G401.6 (cell line): ENCODE data around the gene TGFB2.

ENCODE experiments used
- FAIRE-seq: peaks from 2 replicates; lab custom pipeline; 2012; peaks lifted over from hg19 to GRCh38; lab: Jason Lieb, UNC

The TGFB2 gene

DNA sequence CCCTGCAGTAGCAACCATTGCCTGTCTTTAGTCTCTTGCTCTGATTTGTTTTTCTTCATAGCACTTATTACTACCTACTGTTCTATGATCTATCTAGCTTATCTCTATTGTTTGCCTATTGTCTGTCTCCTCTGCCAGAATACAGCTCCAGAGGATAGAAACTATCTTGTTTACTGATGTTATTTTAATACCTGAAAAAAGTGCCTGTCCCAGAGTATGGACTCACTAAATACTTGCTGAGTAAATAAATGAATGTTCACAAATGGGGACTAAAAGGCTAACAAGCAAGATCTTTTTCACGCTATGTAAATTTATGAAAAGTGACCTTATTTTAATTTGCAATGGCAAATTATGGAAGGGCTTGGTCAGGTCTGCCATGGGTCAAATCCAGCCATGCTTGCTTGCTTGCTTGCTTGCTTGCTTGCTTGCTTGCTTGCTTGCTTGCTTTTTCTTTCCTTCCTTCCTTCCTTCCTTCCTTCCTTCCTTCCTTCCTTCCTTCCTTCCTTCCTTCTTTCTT lies 145.3 kb downstream of the TGFB2 start:
- no peak for FAIRE-seq

- no peak for FAIRE-seq
Observed at GRCh38 chr1:218492874-218493273, 147.7 kb downstream of the TGFB2 start.

DNA sequence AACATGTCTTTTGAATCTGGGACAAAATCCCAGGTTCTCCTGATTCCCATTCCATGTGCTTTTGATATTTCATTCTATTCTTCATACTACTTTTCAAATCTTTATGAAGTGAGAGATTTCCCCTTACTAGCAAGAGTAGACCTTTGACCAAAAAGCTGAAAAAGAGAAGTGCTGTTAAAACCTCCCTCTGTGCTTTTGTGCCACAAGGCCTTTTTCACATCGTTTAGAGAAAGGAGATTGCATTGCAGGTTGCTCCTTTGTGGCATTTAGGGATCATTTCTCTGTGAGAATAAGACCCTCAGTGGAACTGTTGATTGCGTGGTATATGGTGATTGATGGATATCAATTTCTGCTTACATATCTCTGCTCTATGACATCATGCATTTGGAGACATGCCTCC lies 148.8 kb downstream of the TGFB2 start:
- no peak for FAIRE-seq
